Glutamatergic neuron (in vitro differentiated cells): ENCODE measurements around the gene MVD. TPM values are rescaled to one million over a fixed set of nuclear protein-coding genes. Genes with fewer than 3 reads are reported as not detected.

Source experiments
- DNase-seq: peaks from one replicate; pipeline ENCODE4 v3.0.0; 2022
- H3K27ac Mint-ChIP-seq: one replicate; pipeline ENCODE4 v1.8.0; 2020; ENCODE audit warnings: mild to moderate bottlenecking, mixed read lengths, inconsistent platforms; ENCODE audit not compliant: unreplicated experiment
- H3K27me3 Mint-ChIP-seq: one replicate; pipeline ENCODE4 v1.8.0; 2020; ENCODE audit warnings: mild to moderate bottlenecking, moderate library complexity, mixed read lengths, inconsistent platforms; ENCODE audit not compliant: unreplicated experiment
- H3K36me3 Mint-ChIP-seq: one replicate; pipeline ENCODE4 v1.8.0; 2020; ENCODE audit warnings: mild to moderate bottlenecking, mixed read lengths, inconsistent platforms; ENCODE audit not compliant: unreplicated experiment
- H3K4me1 Mint-ChIP-seq: one replicate; pipeline ENCODE4 v1.8.0; 2020; ENCODE audit warnings: mild to moderate bottlenecking, low read depth, mixed read lengths, inconsistent platforms; ENCODE audit not compliant: unreplicated experiment
- H3K4me3 Mint-ChIP-seq: one replicate; pipeline ENCODE4 v1.8.0; 2020; ENCODE audit warnings: mild to moderate bottlenecking, mixed read lengths, inconsistent platforms; ENCODE audit not compliant: unreplicated experiment
- H3K9me3 Mint-ChIP-seq: one replicate; pipeline ENCODE4 v1.8.0; 2020; ENCODE audit warnings: mild to moderate bottlenecking, moderate library complexity, mixed read lengths, inconsistent platforms; ENCODE audit not compliant: unreplicated experiment
- CTCF ChIP-seq: fragments of 200-600 bp; sonication (generic); IDR thresholded peaks from one replicate; pipeline ENCODE4 v1.5.0; 2021; ENCODE audit not compliant: partially characterized antibody, unreplicated experiment
- total RNA-seq: library from RNA; stranded (reverse); fragmentation: NEBNext Ultra II Directional; extraction: Animal tissue kit (Norgen Biotek cat#: 25700); gene quantifications from one replicate; pipeline ENCODE4 v1.2.1, GENCODE V29; 2021; ENCODE audit not compliant: unreplicated experiment

The MVD gene
- total RNA-seq, 1 donor from 2014 or later: 227 TPM

GRCh38 chr16:88618956-88619667, 43.8 kb downstream of the MVD start:
- peak overlapping the region; percentile 73 for H3K27ac Mint-ChIP-seq

GRCh38 chr16:88618182-88618955, 44.5 kb downstream of the MVD start:
- Mint-ChIP-seq H3K4me1 (peaks cover 58% of the 10 kb centered on the region), H3K27ac (peak overlapping the region; percentile 73), H3K27me3 (peaks cover 10% of the 10 kb centered on the region), H3K36me3 (no peaks in the 10 kb centered on the region), H3K4me3 (peak overlapping the region; percentile 21), H3K9me3 (peaks cover 14% of the 10 kb centered on the region)
- DNase-seq: no peak
- TF ChIP-seq CTCF: no peak

More at GRCh38 chr16:88618956-88619667, 43.8 kb downstream of the MVD start:
- DNase-seq: no peak
- H3K4me3 Mint-ChIP-seq: peak overlapping the region; percentile 15
- peaks cover 10% of the 10 kb centered on the region for H3K27me3 Mint-ChIP-seq
- TF ChIP-seq CTCF: no peak
- H3K4me1 Mint-ChIP-seq: peaks cover 50% of the 10 kb centered on the region
- H3K36me3 Mint-ChIP-seq: no peaks in the 10 kb centered on the region
- H3K9me3 Mint-ChIP-seq: peaks cover 14% of the 10 kb centered on the region

- H3K4me1 Mint-ChIP-seq: peaks cover 62% of the 10 kb centered on the region
- no peak overlapping the region for H3K27ac Mint-ChIP-seq
- peaks cover 10% of the 10 kb centered on the region for H3K27me3 Mint-ChIP-seq
- no peaks in the 10 kb centered on the region for H3K36me3 Mint-ChIP-seq
- no peak for DNase-seq
- H3K9me3 Mint-ChIP-seq: peaks cover 14% of the 10 kb centered on the region
- H3K4me3 Mint-ChIP-seq: peak overlapping the region; percentile 21
- TF ChIP-seq CTCF: no peak
Observed at GRCh38 chr16:88617268-88618031, 45.4 kb downstream of the MVD start.

- H3K27me3 Mint-ChIP-seq: peaks cover 10% of the 10 kb centered on the region
- H3K4me3 Mint-ChIP-seq: no peak overlapping the region
- no peak for DNase-seq
- peaks cover 62% of the 10 kb centered on the region for H3K4me1 Mint-ChIP-seq
- no peaks in the 10 kb centered on the region for H3K36me3 Mint-ChIP-seq
- no peak for TF ChIP-seq CTCF
- H3K9me3 Mint-ChIP-seq: peaks cover 14% of the 10 kb centered on the region
- H3K27ac Mint-ChIP-seq: no peak overlapping the region
Observed at GRCh38 chr16:88616736-88617135, 46.2 kb downstream of the MVD start.
